GM12872 (cell line): Measurements from ENCODE around the gene MT1G.

Source experiments
- CTCF ChIP-seq: IDR thresholded peaks from 3 replicates; pipeline ENCODE4 v1.5.1; 2011; ENCODE audit warnings: low read depth, mild to moderate bottlenecking, low read length, moderate library complexity; ENCODE audit not compliant: insufficient read depth

MT1G gene

GRCh38 chr16:56667581-56668571, at the start of gene MT1G:
Gene MT1G (minus strand): TSS chr16:56668065. CDS start chr16:56667993, 72 bp downstream.
- TF ChIP-seq CTCF: no peak

GRCh38 chr16:56716761-56717160, 48.9 kb upstream of the MT1G start:
- TF ChIP-seq CTCF: no peak

GRCh38 chr16:56715126-56715525, 47.3 kb upstream of the MT1G start:
- TF ChIP-seq CTCF: no peak

- TF ChIP-seq CTCF: no peak
These were observed 45.9 kb upstream of the MT1G start for GRCh38 chr16:56713794-56714193.

GRCh38 chr16:56711862-56712261, 44.0 kb upstream of the MT1G start:
- no peak for TF ChIP-seq CTCF

GRCh38 chr16:56710181-56710737, 42.4 kb upstream of the MT1G start:
- TF ChIP-seq CTCF: no peak

GRCh38 chr16:56709443-56710040, 41.7 kb upstream of the MT1G start:
- no peak for TF ChIP-seq CTCF
